ENCODE results near the gene ARHGAP22.
A peak's percentile ranks its signal among the peaks of the same experiment; 100 is the strongest.

ARHGAP22 gene

GRCh38 chr10:48451969-48452878 is 152.6 kb downstream of the ARHGAP22 start:
- no peak for DNase-seq (ENCODE audit: low read depth in 2 of 2)

GRCh38 chr10:48450741-48451466 is 154.0 kb downstream of the ARHGAP22 start:
- DNase-seq (ENCODE audit: low read depth in 2 of 2) = no peak

- no peak for DNase-seq (ENCODE audit: low read depth in 2 of 2)
These were observed 154.6 kb downstream of the ARHGAP22 start for GRCh38 chr10:48450233-48450740.

- no peak for DNase-seq (ENCODE audit: low read depth in 2 of 2)
These were observed 155.2 kb downstream of the ARHGAP22 start for GRCh38 chr10:48449501-48450232.

- no peak for DNase-seq (ENCODE audit: low read depth in 2 of 2)
These were observed 156.1 kb downstream of the ARHGAP22 start for GRCh38 chr10:48448796-48449195.

GRCh38 chr10:48447356-48448215 is 157.3 kb downstream of the ARHGAP22 start:
- DNase-seq (ENCODE audit: low read depth in 2 of 2) = no peak

- DNase-seq (ENCODE audit: low read depth in 2 of 2) = no peak
These were observed 158.1 kb downstream of the ARHGAP22 start for GRCh38 chr10:48446785-48447184.

GRCh38 chr10:48445932-48446331 is 158.9 kb downstream of the ARHGAP22 start:
- DNase-seq (ENCODE audit: low read depth in 2 of 2) = no peak

- no peak for DNase-seq (ENCODE audit: low read depth in 2 of 2)
These were observed 159.7 kb downstream of the ARHGAP22 start for GRCh38 chr10:48444861-48445841.

GRCh38 chr10:48444266-48444665 is 160.6 kb downstream of the ARHGAP22 start:
- no peak for DNase-seq (ENCODE audit: low read depth in 2 of 2)

GRCh38 chr10:48442809-48443177 is 162.1 kb downstream of the ARHGAP22 start:
- DNase-seq (ENCODE audit: low read depth in 2 of 2) = no peak

- no peak for DNase-seq (ENCODE audit: low read depth in 2 of 2)
These were observed 162.6 kb downstream of the ARHGAP22 start for GRCh38 chr10:48442090-48442808.

- no peak for DNase-seq (ENCODE audit: low read depth in 2 of 2)
These were observed 164.1 kb downstream of the ARHGAP22 start for GRCh38 chr10:48440771-48441170.

GRCh38 chr10:48439581-48440041 is 165.3 kb downstream of the ARHGAP22 start:
- no peak for DNase-seq (ENCODE audit: low read depth in 2 of 2)

- DNase-seq (ENCODE audit: low read depth in 2 of 2) = peak; percentile 51 to 53
These were observed 165.8 kb downstream of the ARHGAP22 start for GRCh38 chr10:48439031-48439430.

- no peak for DNase-seq (ENCODE audit: low read depth in 2 of 2)
These were observed 167.3 kb downstream of the ARHGAP22 start for GRCh38 chr10:48437546-48437945.

GRCh38 chr10:48431871-48432270 is 173.0 kb downstream of the ARHGAP22 start:
- no peak for DNase-seq (ENCODE audit: low read depth in 2 of 2)

- DNase-seq (ENCODE audit: low read depth in 2 of 2) = no peak
These were observed 174.4 kb downstream of the ARHGAP22 start for GRCh38 chr10:48430402-48430993.

GRCh38 chr10:48429309-48429708 is 175.6 kb downstream of the ARHGAP22 start:
- no peak for DNase-seq (ENCODE audit: low read depth in 2 of 2)

Measured in fibroblast of skin of left quadriceps (primary cell).